HG02852 (cell line): ENCODE measurements around the gene NOM1.

ENCODE experiments used
- ATAC-seq: cut with Tn5 transposase; IDR thresholded peaks from one replicate; pipeline ENCODE4 v1.9.1; 2021; ENCODE audit warnings: mild to moderate bottlenecking, moderate library complexity; ENCODE audit not compliant: unreplicated experiment

Gene NOM1

GRCh38 chr7:157003756-157004520 is 54.4 kb downstream of the NOM1 start:
- no peak for ATAC-seq

DNA sequence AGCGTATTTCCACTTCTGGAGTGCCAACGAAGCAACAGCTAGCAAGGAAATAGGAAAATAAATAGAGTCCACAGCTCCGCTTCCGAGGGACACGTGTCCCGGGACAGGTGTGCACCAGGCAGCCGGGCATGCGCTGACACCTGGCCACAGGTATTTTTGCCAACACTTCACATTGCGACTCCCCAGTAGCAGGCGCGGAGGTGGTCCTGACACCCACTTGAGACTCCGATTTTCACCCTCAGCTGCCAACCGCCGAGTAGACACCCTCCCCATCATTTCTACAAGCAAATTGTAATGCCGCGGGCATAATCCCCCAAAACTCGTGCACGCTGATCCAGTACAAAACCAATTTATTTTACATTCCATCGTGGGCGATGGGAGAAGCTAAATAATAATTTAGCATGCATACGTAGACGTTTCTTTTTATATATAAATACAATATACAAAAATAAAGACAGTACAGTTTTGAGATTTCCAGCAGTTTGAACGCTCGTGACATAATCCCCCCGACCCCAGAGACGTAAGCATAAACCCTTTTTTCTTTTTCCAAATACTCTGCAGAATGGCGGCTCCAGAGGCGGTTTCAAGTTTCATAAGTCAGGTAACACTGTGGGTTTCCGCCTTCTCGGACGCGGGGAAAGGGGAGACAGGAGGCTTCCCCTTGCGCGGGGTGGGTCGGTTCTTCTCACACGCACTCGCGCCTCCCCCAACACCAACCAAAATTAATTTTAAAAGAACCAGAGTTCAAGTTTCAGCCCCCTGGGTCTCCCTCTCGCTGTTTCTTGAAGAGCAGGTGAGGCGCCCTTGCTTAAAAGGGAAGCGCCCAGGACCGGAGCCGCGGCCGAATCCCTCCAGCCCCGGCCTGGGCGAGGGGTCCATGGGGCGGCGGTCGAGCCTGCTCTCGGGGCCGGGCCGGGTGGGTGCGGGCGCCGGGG is 55.3 kb downstream of the NOM1 start:
- ATAC-seq = no peak

- no peak for ATAC-seq
Measured at GRCh38 chr7:157005456-157006204, 56.1 kb downstream of the NOM1 start.

DNA sequence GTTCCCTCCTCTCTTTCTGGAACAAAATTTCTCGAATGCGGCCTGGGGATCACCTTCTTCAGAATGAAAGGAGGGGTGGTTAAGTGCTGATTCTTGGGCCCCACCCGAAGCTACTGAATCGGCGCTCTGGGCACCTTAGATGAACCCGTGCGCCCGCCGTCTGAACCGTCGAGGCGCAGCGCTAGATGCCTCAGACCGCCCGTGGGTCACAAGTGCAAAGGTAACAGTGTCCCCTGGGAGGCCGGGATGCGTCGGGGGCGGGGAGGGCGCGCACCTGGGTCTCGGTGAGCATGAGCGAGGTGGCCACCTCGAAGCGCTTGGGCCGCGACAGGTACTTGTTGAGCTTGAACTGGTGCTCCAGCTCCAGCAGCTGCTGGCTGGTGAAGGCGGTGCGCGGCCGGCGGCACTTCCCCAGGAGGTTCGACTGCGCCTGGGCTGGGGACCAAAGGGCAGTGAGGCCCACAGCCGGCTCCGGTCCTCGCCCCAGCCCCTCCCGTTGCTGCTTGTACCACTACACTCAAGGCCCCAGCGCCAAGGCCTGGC is 56.8 kb downstream of the NOM1 start:
- no peak for ATAC-seq

DNA sequence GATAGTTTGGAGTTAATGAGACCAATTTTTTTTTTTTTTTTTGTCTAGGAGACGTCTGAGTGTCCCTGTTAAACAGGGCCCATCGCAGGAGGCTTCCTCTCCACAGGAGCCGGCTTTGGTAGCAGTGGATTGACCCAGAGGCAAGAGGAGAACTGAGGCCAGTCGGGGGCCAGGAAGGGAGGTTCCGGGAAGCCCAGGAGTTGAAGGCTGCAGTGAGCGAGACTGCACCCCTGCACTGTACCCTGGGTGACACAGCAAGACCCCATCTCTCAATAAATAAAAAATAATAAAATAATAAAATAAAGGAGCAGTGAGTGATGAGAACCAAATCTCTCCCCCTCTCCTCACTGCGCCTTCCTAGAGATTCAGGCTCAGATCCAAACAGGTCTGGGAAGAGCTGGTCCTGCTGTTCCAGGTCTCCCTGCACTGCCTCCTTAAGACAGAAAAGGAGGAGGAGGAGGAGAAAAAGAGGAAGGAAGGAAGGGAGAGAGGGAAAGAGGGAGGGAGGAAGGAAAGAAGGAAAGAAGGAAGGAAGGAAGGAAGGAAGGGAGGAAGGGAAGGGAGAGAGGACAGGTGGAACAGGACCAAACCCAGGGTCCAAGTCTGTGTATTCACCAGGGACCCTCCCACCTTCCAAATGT is 57.4 kb downstream of the NOM1 start:
- no peak for ATAC-seq

- ATAC-seq = no peak
Measured at GRCh38 chr7:157007470-157008066, 58.1 kb downstream of the NOM1 start.

DNA sequence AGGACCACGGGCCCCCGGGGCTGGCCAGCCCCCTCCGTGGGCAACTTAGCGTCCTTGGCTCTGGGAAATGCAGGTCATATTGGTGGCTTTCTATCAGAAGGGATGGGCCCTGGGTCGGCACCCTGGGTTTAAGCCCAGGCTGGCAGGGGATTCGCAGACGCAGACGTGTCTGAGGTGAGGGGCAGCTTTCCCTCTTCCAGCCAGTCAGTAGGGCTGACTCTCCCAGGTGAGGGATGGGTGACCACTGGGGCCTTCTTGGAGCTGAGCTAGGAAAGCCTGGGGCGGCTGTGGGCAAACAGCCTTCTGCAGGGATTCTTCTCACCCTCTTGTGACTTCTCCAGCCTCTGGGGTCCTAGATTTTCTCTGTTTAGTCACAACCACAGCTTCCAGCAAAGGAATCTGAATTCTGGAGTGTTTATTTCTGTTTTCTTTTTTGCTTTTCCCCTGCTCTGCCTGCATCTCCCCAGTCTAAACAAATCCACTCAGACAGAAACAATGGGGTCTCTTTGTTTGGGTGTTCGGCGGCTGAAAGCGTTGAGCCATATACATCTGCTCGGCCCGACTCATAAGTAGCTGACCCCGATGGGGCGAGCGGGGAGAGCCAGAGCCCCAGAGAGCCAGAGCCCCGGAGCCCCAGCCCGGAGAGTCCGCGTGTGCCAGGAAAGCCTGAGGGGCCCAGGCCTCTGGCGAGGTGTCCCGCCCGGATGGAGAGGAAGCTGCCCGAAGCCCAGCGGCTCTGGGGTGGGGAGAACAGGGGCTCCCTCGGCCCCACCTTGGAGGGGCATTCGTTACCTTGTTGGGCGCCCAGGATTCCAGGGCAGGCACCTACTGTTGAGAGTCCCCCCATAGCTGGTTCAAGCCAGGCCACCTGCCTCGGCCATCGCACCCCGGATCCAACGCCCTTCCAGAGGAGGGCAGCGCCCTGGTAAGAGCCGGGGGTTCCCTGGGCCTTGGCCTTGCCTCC is 59.0 kb downstream of the NOM1 start:
- ATAC-seq = no peak

GRCh38 chr7:157009170-157009777 is 59.8 kb downstream of the NOM1 start:
- no peak for ATAC-seq

- peak; percentile 41 for ATAC-seq
Measured at GRCh38 chr7:157009778-157010587, 60.5 kb downstream of the NOM1 start.

- peak; percentile 83 for ATAC-seq
Measured at GRCh38 chr7:157010588-157011332, 61.2 kb downstream of the NOM1 start, which contains the start of gene MNX1. TSS of gene MNX1 (minus strand) at chr7:157010663. CDS start at chr7:157010350, 313 bp downstream.

GRCh38 chr7:157011333-157012112 is 62.0 kb downstream of the NOM1 start:
- ATAC-seq = no peak

- ATAC-seq = no peak
Measured at GRCh38 chr7:157012113-157012547, 62.6 kb downstream of the NOM1 start.

- ATAC-seq = no peak
Measured at GRCh38 chr7:157013101-157013500, 63.6 kb downstream of the NOM1 start.

- ATAC-seq = no peak
Measured at GRCh38 chr7:157013602-157014549, 64.4 kb downstream of the NOM1 start.
